ENCODE results near the gene GATAD2A.

Gene GATAD2A

GRCh38 chr19:19538061-19538784 lies 132.7 kb downstream of the GATAD2A start, which contains the start of gene CILP2:
TSS of gene CILP2 (plus strand) at chr19:19538265. CDS start at chr19:19538350, 85 bp downstream.
- no peaks in the 10 kb centered on the region for H3K9me3 ChIP-seq (ENCODE audit: insufficient read depth, low read depth, low read length)
- no peaks in the 10 kb centered on the region for H3K36me3 ChIP-seq (ENCODE audit: insufficient read depth, low read length)
- no peaks in the 10 kb centered on the region for H3K27me3 ChIP-seq (ENCODE audit: insufficient read depth, low read length, poor library complexity, severe bottlenecking)
- H2AFZ ChIP-seq (ENCODE audit: low read length): no peak within 1 kb of the TSS
- no peak within 1 kb of the TSS for H3K4me3 ChIP-seq (ENCODE audit: low read length, poor library complexity, severe bottlenecking)
- no peaks in the 10 kb centered on the region for H4K20me1 ChIP-seq (ENCODE audit: insufficient read depth, low read length, poor library complexity, severe bottlenecking)
- H3K9me2 ChIP-seq (replicated peaks; ENCODE audit: low read depth, low read length): no peaks in the 10 kb centered on the region
- H3K79me2 ChIP-seq (ENCODE audit: insufficient read depth, low read length): no peaks in the 10 kb centered on the region
- no peak within 1 kb of the TSS for H3K9ac ChIP-seq (ENCODE audit: low read depth, low read length, poor library complexity, severe bottlenecking)
- TF ChIP-seq EZH2phosphoT487 (IDR thresholded peaks at IDR 0.05; ENCODE audit: borderline replicate concordance): no peak
- no peak for TF ChIP-seq CTCF (conservative IDR thresholded peaks at IDR 0.05; ENCODE audit: low read length)
- no peaks in the 10 kb centered on the region for H3F3A ChIP-seq (ENCODE audit: low read depth)
- H3K4me2 ChIP-seq (ENCODE audit: low read depth, low read length, poor library complexity, severe bottlenecking): no peak within 1 kb of the TSS
- H3K4me1 ChIP-seq (ENCODE audit: insufficient read depth, low read length, poor library complexity, severe bottlenecking): no peaks in the 10 kb centered on the region

- no peak overlapping the region for H3K4me3 ChIP-seq (ENCODE audit: low read length, poor library complexity, severe bottlenecking)
- no peaks in the 10 kb centered on the region for H3K27me3 ChIP-seq (ENCODE audit: insufficient read depth, low read length, poor library complexity, severe bottlenecking)
- no peaks in the 10 kb centered on the region for H3K79me2 ChIP-seq (ENCODE audit: insufficient read depth, low read length)
- H3K4me2 ChIP-seq (ENCODE audit: low read depth, low read length, poor library complexity, severe bottlenecking): no peak overlapping the region
- H3K9me2 ChIP-seq (replicated peaks; ENCODE audit: low read depth, low read length): no peaks in the 10 kb centered on the region
- TF ChIP-seq EZH2phosphoT487 (IDR thresholded peaks at IDR 0.05; ENCODE audit: borderline replicate concordance) (no peak), CTCF (conservative IDR thresholded peaks at IDR 0.05; ENCODE audit: low read length) (no peak)
- H3K9ac ChIP-seq (ENCODE audit: low read depth, low read length, poor library complexity, severe bottlenecking): no peak overlapping the region
- H3K36me3 ChIP-seq (ENCODE audit: insufficient read depth, low read length): no peaks in the 10 kb centered on the region
- H4K20me1 ChIP-seq (ENCODE audit: insufficient read depth, low read length, poor library complexity, severe bottlenecking): no peaks in the 10 kb centered on the region
- H3K4me1 ChIP-seq (ENCODE audit: insufficient read depth, low read length, poor library complexity, severe bottlenecking): no peaks in the 10 kb centered on the region
- no peak overlapping the region for H2AFZ ChIP-seq (ENCODE audit: low read length)
- no peaks in the 10 kb centered on the region for H3F3A ChIP-seq (ENCODE audit: low read depth)
- H3K9me3 ChIP-seq (ENCODE audit: insufficient read depth, low read depth, low read length): no peaks in the 10 kb centered on the region
Measured at GRCh38 chr19:19538785-19539166, 133.3 kb downstream of the GATAD2A start.

- Histone ChIP-seq H3K9me2 (replicated peaks; ENCODE audit: low read depth, low read length) (no peaks in the 10 kb centered on the region), H3K36me3 (ENCODE audit: insufficient read depth, low read length) (no peaks in the 10 kb centered on the region), H3K9ac (ENCODE audit: low read depth, low read length, poor library complexity, severe bottlenecking) (no peak overlapping the region), H4K20me1 (ENCODE audit: insufficient read depth, low read length, poor library complexity, severe bottlenecking) (no peaks in the 10 kb centered on the region), H3F3A (ENCODE audit: low read depth) (no peaks in the 10 kb centered on the region), H3K4me3 (ENCODE audit: low read length, poor library complexity, severe bottlenecking) (no peak overlapping the region), H3K27me3 (ENCODE audit: insufficient read depth, low read length, poor library complexity, severe bottlenecking) (no peaks in the 10 kb centered on the region), H3K4me1 (ENCODE audit: insufficient read depth, low read length, poor library complexity, severe bottlenecking) (no peaks in the 10 kb centered on the region), H3K4me2 (ENCODE audit: low read depth, low read length, poor library complexity, severe bottlenecking) (no peak overlapping the region), H2AFZ (ENCODE audit: low read length) (no peak overlapping the region), H3K9me3 (ENCODE audit: insufficient read depth, low read depth, low read length) (no peaks in the 10 kb centered on the region), H3K79me2 (ENCODE audit: insufficient read depth, low read length) (no peaks in the 10 kb centered on the region)
- TF ChIP-seq CTCF (conservative IDR thresholded peaks at IDR 0.05; ENCODE audit: low read length): no peak
- no peak for TF ChIP-seq EZH2phosphoT487 (IDR thresholded peaks at IDR 0.05; ENCODE audit: borderline replicate concordance)
Measured at GRCh38 chr19:19539698-19540063, 134.2 kb downstream of the GATAD2A start.

All from Loucy (cell line).